RWPE2 (cell line): Measurements from ENCODE around the gene ADD1.

Source experiments
- ATAC-seq: fragments of 200-7000 bp; cut with Tn5 transposase; 3 replicates; pipeline ENCODE4 v1.9.1; 2021; ENCODE audit warnings: low read depth
- DNase-seq: peaks from one replicate; pipeline ENCODE4 v3.0.0-alpha.2; 2020; ENCODE audit warnings: low spot score
- H3K27ac ChIP-seq: fragments of 450-650 bp; 2 replicates; pipeline ENCODE4 v1.5.1; 2017; ENCODE audit warnings: mild to moderate bottlenecking; ENCODE audit not compliant: poor library complexity, severe bottlenecking
- H3K27me3 ChIP-seq: fragments of 250-450 bp; sonication (Bioruptor Pico); 2 replicates; pipeline ENCODE4 v1.5.1; 2021; ENCODE audit warnings: mild to moderate bottlenecking, moderate library complexity; ENCODE audit not compliant: insufficient read depth, poor library complexity, severe bottlenecking
- H3K36me3 ChIP-seq: fragments of 250-450 bp; sonication (Bioruptor Pico); 2 replicates; pipeline ENCODE4 v1.5.1; 2020; ENCODE audit warnings: low read depth, mild to moderate bottlenecking, moderate library complexity
- H3K4me1 ChIP-seq: fragments of 250-450 bp; sonication (Bioruptor Pico); 2 replicates; pipeline ENCODE4 v1.5.1; 2021; ENCODE audit warnings: mild to moderate bottlenecking, moderate library complexity; ENCODE audit not compliant: insufficient read depth, poor library complexity, severe bottlenecking
- H3K4me3 ChIP-seq: fragments of 250-450 bp; sonication (Bioruptor Pico); 2 replicates; pipeline ENCODE4 v1.5.1; 2021; ENCODE audit warnings: mild to moderate bottlenecking, moderate library complexity; ENCODE audit not compliant: severe bottlenecking
- H3K9me3 ChIP-seq: fragments of 250-450 bp; sonication (Bioruptor Pico); 2 replicates; pipeline ENCODE4 v1.5.1; 2021; ENCODE audit warnings: mild to moderate bottlenecking, moderate library complexity; ENCODE audit not compliant: severe bottlenecking
- CTCF ChIP-seq: fragments of 450-650 bp; IDR thresholded peaks from one replicate; pipeline ENCODE4 v1.5.1; 2017; ENCODE audit warnings: mild to moderate bottlenecking, moderate library complexity; ENCODE audit not compliant: poor library complexity, severe bottlenecking

ADD1 gene

GRCh38 chr4:2879026-2879425 is 35.4 kb downstream of the ADD1 start:
- Histone ChIP-seq H3K9me3 (no peaks in the 10 kb centered on the region), H3K27me3 (no peaks in the 10 kb centered on the region), H3K36me3 (peaks cover 45% of the 10 kb centered on the region), H3K27ac (no peak overlapping the region), H3K4me3 (no peak overlapping the region), H3K4me1 (no peaks in the 10 kb centered on the region)
- DNase-seq = no peak
- TF ChIP-seq CTCF = no peak
- no peak for ATAC-seq

- Histone ChIP-seq H3K27me3 (no peaks in the 10 kb centered on the region), H3K36me3 (peaks cover 59% of the 10 kb centered on the region), H3K4me1 (no peaks in the 10 kb centered on the region), H3K9me3 (no peaks in the 10 kb centered on the region), H3K27ac (no peak overlapping the region), H3K4me3 (no peak overlapping the region)
- no peak for TF ChIP-seq CTCF
- ATAC-seq (no peak), DNase-seq (no peak)
Observed at GRCh38 chr4:2881431-2881830, 37.8 kb downstream of the ADD1 start.

GRCh38 chr4:2882341-2882740 is 38.7 kb downstream of the ADD1 start:
- no peak for TF ChIP-seq CTCF
- no peak overlapping the region for H3K27ac ChIP-seq
- H3K9me3 ChIP-seq = no peaks in the 10 kb centered on the region
- ATAC-seq (no peak), DNase-seq (no peak)
- no peak overlapping the region for H3K4me3 ChIP-seq
- no peaks in the 10 kb centered on the region for H3K27me3 ChIP-seq
- H3K4me1 ChIP-seq = no peaks in the 10 kb centered on the region
- H3K36me3 ChIP-seq = peaks cover 67% of the 10 kb centered on the region

GRCh38 chr4:2886161-2886560 is 42.5 kb downstream of the ADD1 start:
- Histone ChIP-seq H3K27ac (no peak overlapping the region), H3K4me1 (no peaks in the 10 kb centered on the region), H3K27me3 (no peaks in the 10 kb centered on the region), H3K4me3 (no peak overlapping the region), H3K9me3 (no peaks in the 10 kb centered on the region), H3K36me3 (peaks cover 75% of the 10 kb centered on the region)
- no peak for TF ChIP-seq CTCF
- ATAC-seq (no peak), DNase-seq (no peak)

GRCh38 chr4:2886622-2887021 is 43.0 kb downstream of the ADD1 start:
- Histone ChIP-seq H3K27ac (no peak overlapping the region), H3K4me1 (no peaks in the 10 kb centered on the region), H3K9me3 (no peaks in the 10 kb centered on the region), H3K27me3 (no peaks in the 10 kb centered on the region), H3K4me3 (no peak overlapping the region), H3K36me3 (peaks cover 70% of the 10 kb centered on the region)
- ATAC-seq (no peak), DNase-seq (no peak)
- no peak for TF ChIP-seq CTCF
